ENCODE results near the gene CHCHD3.

Gene CHCHD3

GRCh38 chr7:132964876-132965275 lies 117.0 kb downstream of the CHCHD3 start:
- TF ChIP-seq CTCF (IDR thresholded peaks at IDR 0.05; ENCODE audit: low read depth, low read length): no peak
- H3K4me3 ChIP-seq (ENCODE audit: low read depth, low read length): no peak overlapping the region

- TF ChIP-seq CTCF (IDR thresholded peaks at IDR 0.05; ENCODE audit: low read depth, low read length): no peak
- H3K4me3 ChIP-seq (ENCODE audit: low read depth, low read length): no peak overlapping the region
Measured at GRCh38 chr7:132959891-132960290, 122.0 kb downstream of the CHCHD3 start.

- TF ChIP-seq CTCF (IDR thresholded peaks at IDR 0.05; ENCODE audit: low read depth, low read length): no peak
- no peak overlapping the region for H3K4me3 ChIP-seq (ENCODE audit: low read depth, low read length)
Measured at GRCh38 chr7:132956556-132956955, 125.3 kb downstream of the CHCHD3 start.

GRCh38 chr7:132953468-132953867 lies 128.4 kb downstream of the CHCHD3 start:
- TF ChIP-seq CTCF (IDR thresholded peaks at IDR 0.05; ENCODE audit: low read depth, low read length): no peak
- H3K4me3 ChIP-seq (ENCODE audit: low read depth, low read length): no peak overlapping the region

- H3K4me3 ChIP-seq (ENCODE audit: low read depth, low read length): no peak overlapping the region
- TF ChIP-seq CTCF (IDR thresholded peaks at IDR 0.05; ENCODE audit: low read depth, low read length): no peak
Measured at GRCh38 chr7:132950725-132951124, 131.2 kb downstream of the CHCHD3 start.

GRCh38 chr7:132947011-132947410 lies 134.9 kb downstream of the CHCHD3 start:
- TF ChIP-seq CTCF (IDR thresholded peaks at IDR 0.05; ENCODE audit: low read depth, low read length): no peak
- no peak overlapping the region for H3K4me3 ChIP-seq (ENCODE audit: low read depth, low read length)

GRCh38 chr7:132944774-132945173 lies 137.1 kb downstream of the CHCHD3 start:
- no peak for TF ChIP-seq CTCF (IDR thresholded peaks at IDR 0.05; ENCODE audit: low read depth, low read length)
- no peak overlapping the region for H3K4me3 ChIP-seq (ENCODE audit: low read depth, low read length)
